T-cell (primary cell): ENCODE results near the gene SMARCB1. TPM values are rescaled to one million over a fixed set of nuclear protein-coding genes. Genes with fewer than 3 reads are reported as not detected.

ENCODE experiments used
- ATAC-seq, 4 experiments: fragments of 200-7000 bp in 3 of 4; fragments of 150-1000 bp in 1 of 4; cut with Tn5 transposase; replicated peaks in 1 of 4; 1 replicate in 3 of 4; 2 replicates in 1 of 4; pipeline ENCODE4 v1.10.0; 2021; ENCODE audit warnings: moderate library complexity in 3 of 4, mild to moderate bottlenecking in 2 of 4, moderate number of reproducible peaks in 1 of 4
- CTCF ChIA-PET, 2 donors: fragments of 300-600 bp; sonication (Branson Sonifier 250); formaldehyde crosslinking; loops; one replicate each; lab custom pipeline; 2022; ENCODE audit warnings: antibody characterized with exemption in 2 of 2; lab: Charles Lee
- POLR2A ChIA-PET, 2 donors: fragments of 300-600 bp; sonication (Branson Sonifier 250); formaldehyde crosslinking; loops; one replicate each; lab custom pipeline; 2022; ENCODE audit warnings: antibody characterized with exemption in 2 of 2; lab: Charles Lee
- DNase-seq, 35 experiments: peaks; one replicate each; pipeline versions ENCODE4 v3.0.0 to v3.0.0-alpha.2; 2013 to 2023
- H3K27ac ChIP-seq: one replicate; pipeline ENCODE4 v1.5.1; 2013; ENCODE audit warnings: low read length
- H3K27me3 ChIP-seq, 2 experiments: replicated peaks in 1 of 2; 1 replicate in 1 of 2; 2 replicates in 1 of 2; pipeline versions ENCODE4 v1.6.1 to v1.7.0; 2013; ENCODE audit warnings: low read length in 1 of 2, mixed read lengths in 1 of 2; ENCODE audit not compliant: control insufficient read depth in 2 of 2, insufficient read depth in 2 of 2; ENCODE audit errors: extremely low read depth in 1 of 2
- H3K36me3 ChIP-seq, 2 donors: 1 replicate in 1 of 2; 2 replicates in 1 of 2; pipeline versions ENCODE4 v1.6.1 to v1.7.0; 2013; ENCODE audit warnings: low read length in 1 of 2; ENCODE audit not compliant: control insufficient read depth in 2 of 2, insufficient read depth in 1 of 2; ENCODE audit errors: extremely low read depth in 1 of 2
- H3K4me1 ChIP-seq, 2 experiments: 1 replicate in 1 of 2; 2 replicates in 1 of 2; pipeline versions ENCODE4 v1.6.1 to v1.7.0; 2013; ENCODE audit warnings: low read length in 2 of 2, mixed read lengths in 1 of 2; ENCODE audit not compliant: insufficient read depth in 2 of 2, control insufficient read depth in 1 of 2; ENCODE audit errors: extremely low read depth in 1 of 2
- H3K4me3 ChIP-seq, 2 donors: 1 replicate in 1 of 2; 2 replicates in 1 of 2; pipeline versions ENCODE4 v1.5.1 to v1.7.0; 2013; ENCODE audit warnings: mild to moderate bottlenecking in 2 of 2, low read length in 1 of 2, moderate library complexity in 1 of 2; ENCODE audit not compliant: control insufficient read depth in 1 of 2; ENCODE audit errors: extremely low read depth in 1 of 2
- H3K9me3 ChIP-seq: 2 replicates; pipeline ENCODE4 v1.7.0; 2013
- H3K27ac Mint-ChIP-seq, 2 donors: one replicate each; pipeline ENCODE4 v1.8.0; 2020 to 2021; ENCODE audit warnings: mild to moderate bottlenecking in 2 of 2, mixed read lengths in 2 of 2
- H3K27me3 Mint-ChIP-seq, 2 donors: one replicate each; pipeline ENCODE4 v1.8.0; 2021 to 2022; ENCODE audit warnings: mixed read lengths in 2 of 2
- H3K36me3 Mint-ChIP-seq: one replicate; pipeline ENCODE4 v1.8.0; 2021; ENCODE audit warnings: mixed read lengths
- H3K4me1 Mint-ChIP-seq, 3 donors: one replicate each; pipeline ENCODE4 v1.8.0; 2020 to 2022; ENCODE audit warnings: mixed read lengths in 3 of 3, mild to moderate bottlenecking in 1 of 3
- H3K4me3 Mint-ChIP-seq, 3 donors: one replicate each; pipeline ENCODE4 v1.8.0; 2020 to 2022; ENCODE audit warnings: mild to moderate bottlenecking in 3 of 3, mixed read lengths in 3 of 3, moderate library complexity in 3 of 3
- H3K9me3 Mint-ChIP-seq, 3 donors: one replicate each; pipeline ENCODE4 v1.8.0; 2020 to 2022; ENCODE audit warnings: mixed read lengths in 3 of 3
- whole genome bisulfite sequencing: methylation state at CpG from one replicate; pipeline ENCODE4 v1.1.5; 2013; ENCODE audit warnings: missing lambda C conversion rate; ENCODE audit not compliant: insufficient coverage; 5-methylcytosine and 5-hydroxymethylcytosine counted together
- total RNA-seq, 35 experiments: library from RNA in 6 of 35; stranded (reverse) in 6 of 35; fragments of 120-200 nt in 1 of 35; gene quantifications; one replicate each; pipeline versions ENCODE4 v1.2.1 to v1.2.4 and lab custom pipeline; 2013 to 2026

Gene SMARCB1
- total RNA-seq, 5 donors from 2014 or later (not counting 1 experiment from before 2014, with no cell fraction given): 50.2 to 57.7 (median 54.3) TPM

DNA sequence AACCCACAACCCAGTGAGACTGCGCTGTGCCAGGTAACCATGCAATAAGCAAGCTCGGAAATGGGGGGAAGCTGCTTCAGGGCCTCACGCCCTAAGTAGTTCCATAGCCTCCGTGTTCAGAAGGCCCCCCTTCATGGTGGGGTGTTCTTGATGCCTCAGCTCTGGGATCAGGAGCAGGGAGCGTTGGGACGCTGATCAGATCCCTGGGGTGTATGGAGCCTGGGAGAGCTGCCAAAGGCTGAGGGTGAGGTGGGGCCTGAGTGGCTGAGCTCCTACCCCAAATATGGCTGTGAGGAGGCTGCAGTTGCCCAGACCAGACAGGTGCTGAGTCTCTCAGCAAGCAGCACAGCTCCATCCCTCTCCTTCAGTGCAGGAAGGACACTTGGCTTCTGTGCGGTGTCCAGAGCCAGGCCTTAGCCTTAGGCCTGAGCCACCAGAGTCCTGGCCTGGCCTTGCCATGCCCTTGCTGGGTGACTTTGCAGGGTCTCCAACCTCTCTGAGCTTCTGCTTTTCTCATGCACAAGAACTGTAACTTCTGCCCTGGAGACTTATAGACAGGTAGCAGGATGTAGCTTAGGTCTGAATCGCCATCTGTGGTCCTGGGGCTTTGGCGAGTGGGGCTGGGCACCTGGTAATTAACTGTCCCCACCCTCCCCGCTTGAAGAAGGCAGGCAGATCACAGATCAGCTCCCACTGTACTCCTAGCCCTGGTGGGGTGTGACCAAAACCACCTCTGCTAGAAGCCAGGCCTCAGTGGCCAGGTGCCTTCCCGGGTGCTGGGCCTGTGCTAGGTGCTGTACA is 8.8 kb upstream of the SMARCB1 start:
- H3K4me1 ChIP-seq: peaks cover 0 to 5% of the 10 kb centered on the region in 2 experiments
- H3K4me1 Mint-ChIP-seq: peaks cover 6 to 12% (median 9%) of the 10 kb centered on the region in 3 donors
- no peak overlapping the region for H3K4me3 Mint-ChIP-seq
- no peaks in the 10 kb centered on the region for H3K9me3 ChIP-seq
- H3K36me3 Mint-ChIP-seq: no peaks in the 10 kb centered on the region
- H3K9me3 Mint-ChIP-seq: no peaks in the 10 kb centered on the region
- H3K36me3 ChIP-seq: peaks cover 0 to 3% of the 10 kb centered on the region in 2 donors
- H3K27me3 Mint-ChIP-seq: no peaks in the 10 kb centered on the region
- no peak overlapping the region for H3K27ac Mint-ChIP-seq
- H3K27ac ChIP-seq: no peak overlapping the region
- ChIA-PET POLR2A (no interaction called here), CTCF (interaction anchor here in 1 of 2 donors (0.7 kb wide), 1 partner anchor 128 kb away, joined by 6 read pairs; no protein-coding TSS in a partner anchor)
- DNase-seq: no peak
- no peak overlapping the region for H3K4me3 ChIP-seq
- H3K27me3 ChIP-seq: peaks cover 0 to 4% of the 10 kb centered on the region in 2 experiments
- ATAC-seq: no peak
- WGBS: 100% methylated on average over 8 of the region's 11 CpGs

- ChIA-PET POLR2A (no interaction called here), CTCF (no interaction called here)
- peaks cover 0 to 3% of the 10 kb centered on the region in 2 donors for H3K36me3 ChIP-seq
- no peak for DNase-seq
- Mint-ChIP-seq H3K27me3 (no peaks in the 10 kb centered on the region), H3K9me3 (no peaks in the 10 kb centered on the region), H3K4me1 (peaks cover under 1 to 7% (median 4%) of the 10 kb centered on the region in 3 donors), H3K36me3 (no peaks in the 10 kb centered on the region), H3K4me3 (no peak overlapping the region), H3K27ac (no peak overlapping the region)
- no peak for ATAC-seq
- H3K27me3 ChIP-seq: no peaks in the 10 kb centered on the region
- H3K9me3 ChIP-seq: no peaks in the 10 kb centered on the region
- H3K4me3 ChIP-seq: no peak overlapping the region
- 100% methylated on average over 1 of the region's 3 CpGs for WGBS
- H3K27ac ChIP-seq: no peak overlapping the region
- H3K4me1 ChIP-seq: peaks cover 0 to 3% of the 10 kb centered on the region in 2 experiments
Measured at GRCh38 chr22:23778577-23778900, 8.2 kb upstream of the SMARCB1 start.

GRCh38 chr22:23779083-23779482 is 7.7 kb upstream of the SMARCB1 start:
- Mint-ChIP-seq H3K9me3 (no peaks in the 10 kb centered on the region), H3K36me3 (no peaks in the 10 kb centered on the region), H3K4me1 (peaks cover under 1 to 6% (median 4%) of the 10 kb centered on the region in 3 donors), H3K27me3 (no peaks in the 10 kb centered on the region), H3K27ac (no peak overlapping the region), H3K4me3 (no peak overlapping the region)
- POLR2A ChIA-PET: no interaction called here
- 80% methylated on average over 16 of the region's 16 CpGs for WGBS
- CTCF ChIA-PET: no interaction called here
- Histone ChIP-seq H3K36me3 (peaks cover 0 to 3% of the 10 kb centered on the region in 2 donors), H3K4me1 (peaks cover 0 to 8% of the 10 kb centered on the region in 2 experiments), H3K9me3 (no peaks in the 10 kb centered on the region), H3K27ac (no peak overlapping the region), H3K27me3 (no peaks in the 10 kb centered on the region), H3K4me3 (no peak overlapping the region)
- DNase-seq: no peak
- no peak for ATAC-seq

GRCh38 chr22:23779731-23780130 is 7.0 kb upstream of the SMARCB1 start:
- peaks cover 2 to 14% of the 10 kb centered on the region in 2 experiments for H3K4me1 ChIP-seq
- WGBS: 100% methylated on average over 1 of the region's 5 CpGs
- no peaks in the 10 kb centered on the region for H3K36me3 Mint-ChIP-seq
- peaks cover 5 to 8% (median 6%) of the 10 kb centered on the region in 3 donors for H3K4me1 Mint-ChIP-seq
- ChIA-PET POLR2A (no interaction called here), CTCF (no interaction called here)
- no peak overlapping the region for H3K4me3 Mint-ChIP-seq
- ATAC-seq: no peak
- DNase-seq: no peak
- H3K27ac ChIP-seq: no peak overlapping the region
- H3K9me3 ChIP-seq: no peaks in the 10 kb centered on the region
- H3K27ac Mint-ChIP-seq: no peak overlapping the region
- no peaks in the 10 kb centered on the region for H3K27me3 ChIP-seq
- H3K27me3 Mint-ChIP-seq: no peaks in the 10 kb centered on the region
- no peak overlapping the region for H3K4me3 ChIP-seq
- no peaks in the 10 kb centered on the region for H3K9me3 Mint-ChIP-seq
- peaks cover 0 to 3% of the 10 kb centered on the region in 2 donors for H3K36me3 ChIP-seq

GRCh38 chr22:23780146-23780748 is 6.5 kb upstream of the SMARCB1 start:
- ChIA-PET CTCF (no interaction called here), POLR2A (no interaction called here)

DNA sequence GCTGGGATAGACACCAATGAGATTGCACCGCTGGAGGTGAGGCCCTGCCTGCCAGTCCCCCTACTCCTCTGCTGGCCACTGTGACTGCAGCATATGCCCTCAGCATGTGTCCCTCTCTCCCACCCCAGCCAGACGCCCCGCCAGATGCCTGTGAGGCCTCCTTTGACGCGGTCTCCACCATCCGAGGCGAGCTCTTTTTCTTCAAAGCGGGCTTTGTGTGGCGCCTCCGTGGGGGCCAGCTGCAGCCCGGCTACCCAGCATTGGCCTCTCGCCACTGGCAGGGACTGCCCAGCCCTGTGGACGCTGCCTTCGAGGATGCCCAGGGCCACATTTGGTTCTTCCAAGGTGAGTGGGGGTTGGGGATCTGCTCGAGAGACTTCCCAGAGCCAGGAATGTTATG is 5.7 kb upstream of the SMARCB1 start:
- H3K4me1 ChIP-seq: peaks cover 3 to 19% of the 10 kb centered on the region in 2 experiments
- POLR2A ChIA-PET: no interaction called here

More at GRCh38 chr22:23780146-23780748, 6.5 kb upstream of the SMARCB1 start:
- no peaks in the 10 kb centered on the region for H3K9me3 ChIP-seq
- no peak overlapping the region for H3K27ac ChIP-seq
- DNase-seq: no peak
- no peak for ATAC-seq
- WGBS: 90% methylated on average over 18 of the region's 20 CpGs
- H3K9me3 Mint-ChIP-seq: no peaks in the 10 kb centered on the region
- no peaks in the 10 kb centered on the region for H3K36me3 Mint-ChIP-seq
- H3K4me1 Mint-ChIP-seq: peaks cover 5 to 7% (median 5%) of the 10 kb centered on the region in 3 donors
- H3K4me1 ChIP-seq: peaks cover 2 to 14% of the 10 kb centered on the region in 2 experiments
- H3K27me3 ChIP-seq: no peaks in the 10 kb centered on the region
- H3K36me3 ChIP-seq: peaks cover 0 to 3% of the 10 kb centered on the region in 2 donors
- no peak overlapping the region for H3K4me3 Mint-ChIP-seq
- no peaks in the 10 kb centered on the region for H3K27me3 Mint-ChIP-seq
- no peak overlapping the region for H3K27ac Mint-ChIP-seq
- H3K4me3 ChIP-seq: no peak overlapping the region

More for the DNA sequence above, 5.7 kb upstream of the SMARCB1 start:
- Mint-ChIP-seq H3K27me3 (no peaks in the 10 kb centered on the region), H3K36me3 (no peaks in the 10 kb centered on the region), H3K27ac (no peak overlapping the region), H3K4me1 (peaks cover 6 to 7% (median 7%) of the 10 kb centered on the region in 3 donors), H3K9me3 (no peaks in the 10 kb centered on the region), H3K4me3 (no peak overlapping the region)
- CTCF ChIA-PET: no interaction called here
- no peak overlapping the region for H3K27ac ChIP-seq
- peaks cover 0 to 3% of the 10 kb centered on the region in 2 donors for H3K36me3 ChIP-seq
- DNase-seq (no peak), ATAC-seq (no peak)
- no peaks in the 10 kb centered on the region for H3K27me3 ChIP-seq
- H3K9me3 ChIP-seq: no peaks in the 10 kb centered on the region
- WGBS: 93% methylated on average over 15 of the region's 15 CpGs
- no peak overlapping the region for H3K4me3 ChIP-seq
